ENCODE measurements around the gene RSPH10B2.
"Not testable (repeated sequence)": the region's sequence is repeated elsewhere in the genome, so short reads cannot be mapped to it uniquely, and the experiment has no call there.

Gene RSPH10B2

DNA sequence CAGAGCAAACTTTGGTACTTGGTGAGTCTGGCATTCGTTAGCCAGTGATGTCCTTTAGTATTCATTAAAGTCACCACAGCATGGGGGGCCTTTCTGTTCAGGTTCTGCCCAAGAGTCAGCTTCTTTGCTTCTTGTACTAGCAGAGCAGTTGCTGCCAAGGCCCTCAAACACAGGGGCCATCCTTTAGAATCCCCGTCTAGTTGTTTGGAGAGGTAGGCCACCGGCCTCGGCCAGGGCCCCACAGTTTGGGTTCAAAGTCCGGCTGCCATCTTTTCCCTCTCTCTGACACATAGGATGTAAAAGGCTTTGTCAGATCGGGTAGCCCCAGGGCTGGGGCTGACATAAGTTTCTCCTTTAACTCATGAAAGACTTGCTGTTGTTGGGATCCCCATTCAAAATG is 89.8 kb downstream of the RSPH10B2 start:
- H3K27ac ChIP-seq, result not testable (repeated sequence)

DNA sequence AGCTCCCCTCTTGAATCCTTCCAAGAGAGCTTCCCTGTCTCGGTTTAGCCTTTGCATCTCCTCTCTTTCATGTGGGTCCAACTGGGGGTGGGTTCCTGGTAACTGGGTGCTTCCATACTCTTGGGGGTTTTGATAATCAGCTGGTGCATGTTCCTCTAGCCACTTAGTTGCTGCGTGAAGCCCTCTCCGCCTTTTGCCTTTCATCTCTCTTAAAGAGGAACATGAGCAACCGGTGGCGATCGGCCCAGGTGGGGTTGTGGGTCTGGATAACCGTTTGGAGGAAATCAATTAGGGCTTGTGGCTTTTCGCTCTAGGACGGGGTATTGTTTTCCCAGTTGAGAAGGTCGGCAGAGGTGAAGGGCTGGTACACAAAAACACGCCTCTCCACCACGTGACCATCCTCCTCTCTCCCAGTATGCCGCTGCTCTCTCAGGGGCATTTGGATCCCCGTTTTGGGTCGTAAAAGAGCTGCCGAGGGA is 92.1 kb downstream of the RSPH10B2 start:
- H3K27ac ChIP-seq, result not testable (repeated sequence)

DNA sequence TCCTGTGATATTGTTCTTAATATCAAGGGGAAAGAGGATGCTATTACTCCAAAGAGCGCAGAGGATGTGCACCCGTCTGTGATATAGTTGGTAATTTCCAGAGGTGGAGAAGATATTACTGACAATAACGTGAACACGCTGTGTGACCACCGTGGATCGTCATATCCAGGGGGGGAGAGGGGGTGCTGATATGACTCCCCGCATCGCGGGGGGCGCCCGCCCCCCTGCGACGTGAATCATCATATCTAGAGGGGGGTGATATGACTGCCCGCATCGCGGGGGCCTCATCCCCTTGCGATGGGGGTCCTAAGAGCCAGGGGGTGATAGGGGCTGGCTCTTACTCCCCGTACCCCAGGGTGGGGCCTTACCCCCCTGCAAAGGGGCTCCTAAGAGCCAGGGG is 93.8 kb downstream of the RSPH10B2 start:
- not testable (repeated sequence) for H3K27ac ChIP-seq
